Testis (tissue), 3 donors: Measurements from ENCODE around the gene PSEN1. TPM values are rescaled to one million over a fixed set of nuclear protein-coding genes. Genes with fewer than 3 reads are reported as not detected.

ENCODE experiments used
- DNase-seq: peaks from one replicate; pipeline ENCODE4 v3.0.0-alpha.2; 2019
- H3K27ac ChIP-seq, 2 donors: fragments of 200-600 bp; sonication (generic); one replicate each; pipeline ENCODE4 v1.5.1; 2019
- H3K27me3 ChIP-seq: fragments of 200-600 bp; sonication (generic); one replicate; pipeline ENCODE4 v1.5.1; 2019
- H3K36me3 ChIP-seq: fragments of 200-600 bp; sonication (generic); one replicate; pipeline ENCODE4 v1.5.1; 2017; ENCODE audit warnings: low read depth; ENCODE audit errors: missing control alignments
- H3K4me1 ChIP-seq: fragments of 200-600 bp; sonication (generic); one replicate; pipeline ENCODE4 v1.5.1; 2019
- H3K4me3 ChIP-seq, 2 donors: fragments of 200-600 bp; sonication (generic); one replicate each; pipeline ENCODE4 v1.5.1; 2017 to 2019
- H3K9me3 ChIP-seq: fragments of 200-600 bp; sonication (generic); one replicate; pipeline ENCODE4 v1.5.1; 2017
- CTCF ChIP-seq, 3 experiments: fragments of 450-650 bp in 2 of 3; fragments of 200-600 bp in 1 of 3; sonication (generic) in 1 of 3; IDR thresholded peaks; one replicate each; pipeline ENCODE4 v1.5.1; 2016 to 2019; ENCODE audit warnings: antibody characterized with exemption in 3 of 3, mild to moderate bottlenecking in 2 of 3, moderate library complexity in 1 of 3
- POLR2A ChIP-seq: fragments of 450-650 bp; IDR thresholded peaks from one replicate; pipeline ENCODE4 v1.6.1; 2017; ENCODE audit warnings: antibody characterized with exemption, mild to moderate bottlenecking, moderate library complexity
- WGBS, 2 donors: methylation state at CpG; one replicate each; pipeline ENCODE4 v1.1.5; 2018; 5-methylcytosine and 5-hydroxymethylcytosine counted together
- intact Hi-C: fragments of 100-400 bp; cut with DNase I; formaldehyde crosslinking; loops from one replicate; pipeline ENCODE4 v1.15.1; 2023; ENCODE audit warnings: low total_unique reads
- polyA plus RNA-seq: library from polyadenylated mRNA; stranded (reverse); fragments of 350-450 nt; fragmentation: Illumina TruSeq; extraction: RNeasy Lipid Tissue Mini Kit (QIAGEN cat#74804); gene quantifications from one replicate; pipeline ENCODE4 v1.2.3, GENCODE V29; 2014; ENCODE audit warnings: low read depth, low replicate concordance; ENCODE audit not compliant: insufficient read depth
- total RNA-seq, 2 donors: library from RNA; depleted of rRNA; stranded (reverse); fragments of >200 nt; gene quantifications; one replicate each; pipeline ENCODE4 v1.2.3, GENCODE V29; 2016

Gene PSEN1
- total and polyA plus RNA-seq, 3 donors from 2014 or later, result 65.7 to 94.9 (median 78.4) TPM

- Histone ChIP-seq H3K4me3 (no peak overlapping the region), H3K27me3 (no peaks in the 10 kb centered on the region), H3K4me1 (peaks cover 11% of the 10 kb centered on the region), H3K27ac (no peak overlapping the region), H3K36me3 (no peaks in the 10 kb centered on the region), H3K9me3 (no peaks in the 10 kb centered on the region)
- intact Hi-C loops, result loop anchor here (10.0 kb wide), 1 partner anchor 651 kb away; no protein-coding TSS in a partner anchor
- TF ChIP-seq POLR2A, result no peak
- DNase-seq, result no peak
- WGBS, 2 donors, result 69 to 88% methylated on average over 3 of the region's 3 CpGs
Observed at GRCh38 chr14:73243341-73243740, 107.0 kb downstream of the PSEN1 start.

GRCh38 chr14:73243748-73244147, 107.4 kb downstream of the PSEN1 start:
- H3K4me3 ChIP-seq, result no peak overlapping the region
- no peaks in the 10 kb centered on the region for H3K27me3 ChIP-seq
- no peak overlapping the region for H3K27ac ChIP-seq
- H3K36me3 ChIP-seq, result no peaks in the 10 kb centered on the region
- intact Hi-C loops, result loop anchor here (10.0 kb wide), 1 partner anchor 651 kb away; no protein-coding TSS in a partner anchor
- no peak for DNase-seq
- peaks cover 11% of the 10 kb centered on the region for H3K4me1 ChIP-seq
- WGBS, 2 donors, result 90 to 97% methylated on average over 2 of the region's 2 CpGs
- no peaks in the 10 kb centered on the region for H3K9me3 ChIP-seq
- no peak for TF ChIP-seq CTCF (IDR thresholded peaks at IDR 0.05)
- no peak for TF ChIP-seq POLR2A

- H3K4me3 ChIP-seq, result no peak overlapping the region
- intact Hi-C loops, result loop anchor here (10.0 kb wide), 1 partner anchor 650 kb away; no protein-coding TSS in a partner anchor
- no peaks in the 10 kb centered on the region for H3K9me3 ChIP-seq
- DNase-seq, result no peak
- H3K27ac ChIP-seq, result no peak overlapping the region
- H3K4me1 ChIP-seq, result peaks cover 7% of the 10 kb centered on the region
- no peaks in the 10 kb centered on the region for H3K27me3 ChIP-seq
- no peak for TF ChIP-seq CTCF (IDR thresholded peaks at IDR 0.05)
- TF ChIP-seq POLR2A, result no peak
- whole genome bisulfite sequencing, 2 donors, result 72 to 80% methylated on average over 9 to 13 of the region's 14 CpGs
- H3K36me3 ChIP-seq, result no peaks in the 10 kb centered on the region
Observed at GRCh38 chr14:73244541-73245290, 108.4 kb downstream of the PSEN1 start.

- TF ChIP-seq CTCF (IDR thresholded peaks at IDR 0.05) (no peak), POLR2A (no peak)
- H3K9me3 ChIP-seq, result no peaks in the 10 kb centered on the region
- WGBS, 2 donors, result 38% methylated on average over 32 to 33 of the region's 64 CpGs
Observed at GRCh38 chr14:73245480-73246325, 109.4 kb downstream of the PSEN1 start.

More at GRCh38 chr14:73245480-73246325, 109.4 kb downstream of the PSEN1 start:
- DNase-seq, result no peak
- peak overlapping the region; percentile 34 to 53 for H3K4me3 ChIP-seq
- no peaks in the 10 kb centered on the region for H3K36me3 ChIP-seq
- H3K27me3 ChIP-seq, result no peaks in the 10 kb centered on the region
- intact Hi-C loops, result loop anchor here (10.0 kb wide), 1 partner anchor 649 kb away; no protein-coding TSS in a partner anchor
- peaks cover 3% of the 10 kb centered on the region for H3K4me1 ChIP-seq
- no peak overlapping the region for H3K27ac ChIP-seq
